ENCODE results near the gene MAN1B1. TPM values are rescaled to one million over a fixed set of nuclear protein-coding genes. Genes with fewer than 3 reads are reported as not detected.

The MAN1B1 gene
- total RNA-seq, 1 donor from 2014 or later, result 24.6 TPM

- Histone ChIP-seq H3K4me3 (no peak overlapping the region), H3K9me3 (ENCODE audit: low read depth) (no peaks in the 10 kb centered on the region), H3K36me3 (no peaks in the 10 kb centered on the region), H2AFZ (replicated peaks) (no peak overlapping the region), H3K9ac (no peak overlapping the region), H3K4me1 (no peaks in the 10 kb centered on the region), H3K4me2 (no peak overlapping the region), H3K79me2 (ENCODE audit: low read depth) (no peaks in the 10 kb centered on the region), H3K27me3 (peaks cover 74% of the 10 kb centered on the region), H3K27ac (no peak overlapping the region), H3F3A (ENCODE audit: low read depth) (peaks cover 23% of the 10 kb centered on the region), H4K20me1 (ENCODE audit: low read depth) (no peaks in the 10 kb centered on the region)
- Mint-ChIP-seq H3K27ac (no peak overlapping the region), H3K4me1 (no peaks in the 10 kb centered on the region), H3K4me3 (no peak overlapping the region), H3K27me3 (ENCODE audit: insufficient read depth, low read depth) (peaks cover 20% of the 10 kb centered on the region), H3K9me3 (peaks cover 3% of the 10 kb centered on the region), H3K36me3 (no peaks in the 10 kb centered on the region)
- no peak for TF ChIP-seq EZH2phosphoT487 (IDR thresholded peaks at IDR 0.05)
- TF ChIP-seq EZH2 (IDR thresholded peaks at IDR 0.05), result no peak
- TF ChIP-seq CTCF (IDR thresholded peaks at IDR 0.05), result no peak
- no peak for DNase-seq (ENCODE audit: low spot score)
Measured at GRCh38 chr9:137149363-137149762, 62.6 kb downstream of the MAN1B1 start.

GRCh38 chr9:137149942-137150616 lies 63.3 kb downstream of the MAN1B1 start:
- no peaks in the 10 kb centered on the region for H3K36me3 ChIP-seq

GRCh38 chr9:137150617-137151457 lies 64.1 kb downstream of the MAN1B1 start:
- H3K27me3 Mint-ChIP-seq (ENCODE audit: insufficient read depth, low read depth), result peaks cover 28% of the 10 kb centered on the region
- Histone ChIP-seq H3K4me3 (no peak overlapping the region), H3K4me1 (no peaks in the 10 kb centered on the region), H3K36me3 (no peaks in the 10 kb centered on the region), H3K9ac (no peak overlapping the region), H2AFZ (replicated peaks) (no peak overlapping the region), H3K9me3 (ENCODE audit: low read depth) (no peaks in the 10 kb centered on the region), H3K79me2 (ENCODE audit: low read depth) (no peaks in the 10 kb centered on the region), H3K27me3 (peaks cover 80% of the 10 kb centered on the region), H3F3A (ENCODE audit: low read depth) (peaks cover 23% of the 10 kb centered on the region), H4K20me1 (ENCODE audit: low read depth) (no peaks in the 10 kb centered on the region), H3K4me2 (no peak overlapping the region), H3K27ac (no peak overlapping the region)
- DNase-seq (ENCODE audit: low spot score), result no peak
- no peaks in the 10 kb centered on the region for H3K36me3 Mint-ChIP-seq
- H3K4me1 Mint-ChIP-seq, result no peaks in the 10 kb centered on the region
- H3K4me3 Mint-ChIP-seq, result no peak overlapping the region
- no peak overlapping the region for H3K27ac Mint-ChIP-seq
- TF ChIP-seq CTCF (IDR thresholded peaks at IDR 0.05), result no peak
- TF ChIP-seq EZH2phosphoT487 (IDR thresholded peaks at IDR 0.05), result no peak
- peaks cover 3% of the 10 kb centered on the region for H3K9me3 Mint-ChIP-seq

More at GRCh38 chr9:137149942-137150616, 63.3 kb downstream of the MAN1B1 start:
- no peaks in the 10 kb centered on the region for H3K79me2 ChIP-seq (ENCODE audit: low read depth)
- H3K27me3 ChIP-seq, result peaks cover 79% of the 10 kb centered on the region
- H3K9me3 Mint-ChIP-seq, result peaks cover 3% of the 10 kb centered on the region
- H3K27me3 Mint-ChIP-seq (ENCODE audit: insufficient read depth, low read depth), result peaks cover 26% of the 10 kb centered on the region
- peaks cover 23% of the 10 kb centered on the region for H3F3A ChIP-seq (ENCODE audit: low read depth)
- TF ChIP-seq CTCF (IDR thresholded peaks at IDR 0.05), result no peak
- no peak for TF ChIP-seq EZH2phosphoT487 (IDR thresholded peaks at IDR 0.05)
- no peak for TF ChIP-seq EZH2 (IDR thresholded peaks at IDR 0.05)
- H2AFZ ChIP-seq (replicated peaks), result no peak overlapping the region
- no peaks in the 10 kb centered on the region for H3K36me3 Mint-ChIP-seq
- no peaks in the 10 kb centered on the region for H3K9me3 ChIP-seq (ENCODE audit: low read depth)
- H3K9ac ChIP-seq, result no peak overlapping the region
- H3K4me3 ChIP-seq, result no peak overlapping the region
- no peak overlapping the region for H3K27ac ChIP-seq
- DNase-seq (ENCODE audit: low spot score), result no peak
- no peaks in the 10 kb centered on the region for H3K4me1 ChIP-seq
- no peak overlapping the region for H3K4me2 ChIP-seq
- no peaks in the 10 kb centered on the region for H4K20me1 ChIP-seq (ENCODE audit: low read depth)
- no peaks in the 10 kb centered on the region for H3K4me1 Mint-ChIP-seq
- H3K27ac Mint-ChIP-seq, result no peak overlapping the region
- H3K4me3 Mint-ChIP-seq, result no peak overlapping the region
